NCI-H146 treated with DMSO at 0.1 percent for 48 hours (cell line): ENCODE measurements around the gene ARHGAP1.

Experiments used
- DNase-seq: peaks from one replicate; lab custom pipeline; 2025; ENCODE audit not compliant: unreplicated experiment; lab: John Stamatoyannopoulos, UW

Gene ARHGAP1

DNA sequence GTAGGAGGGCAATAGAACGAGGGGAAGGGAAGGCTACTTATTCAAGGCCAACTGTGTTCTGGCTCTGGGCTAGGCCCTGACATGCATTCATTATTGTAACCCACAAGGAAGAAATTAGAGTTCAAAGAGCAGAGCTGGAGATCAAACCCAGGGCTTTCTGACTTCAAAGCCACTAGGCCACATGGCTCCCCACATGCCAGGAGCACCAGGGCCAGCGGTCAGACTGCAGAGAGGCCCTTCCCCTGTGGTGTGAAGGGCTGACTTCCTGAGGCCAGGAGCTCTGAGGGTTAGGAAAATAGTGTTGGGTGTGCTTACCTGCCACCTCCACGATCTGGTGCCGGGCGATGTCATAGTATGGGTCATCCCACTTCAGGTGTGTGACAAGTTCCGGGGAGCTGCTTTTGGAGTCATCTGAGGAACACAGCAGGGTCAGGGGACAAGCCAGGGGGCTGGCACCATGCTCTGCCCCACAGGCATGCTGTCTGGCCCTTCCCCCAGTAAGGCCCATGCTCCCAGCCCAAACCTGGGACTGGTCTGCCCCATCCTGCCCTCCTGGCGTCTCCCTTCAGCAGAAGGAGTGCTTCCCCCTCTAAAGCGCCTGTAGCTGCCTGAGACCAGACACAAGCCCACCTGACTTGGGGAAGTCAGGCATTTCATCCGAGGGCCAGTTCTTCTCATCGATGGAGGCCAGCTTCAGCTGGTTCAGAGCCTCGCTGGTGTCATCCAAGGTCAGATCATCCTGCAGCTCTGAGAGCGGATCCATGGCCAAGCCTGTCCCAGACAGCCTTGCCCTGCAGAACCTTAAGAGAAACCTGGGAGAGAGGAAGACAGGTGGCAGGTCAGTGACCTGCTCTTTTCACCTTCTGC, 4.8 kb downstream of the ARHGAP1 start:
- DNase-seq = no peak

DNA sequence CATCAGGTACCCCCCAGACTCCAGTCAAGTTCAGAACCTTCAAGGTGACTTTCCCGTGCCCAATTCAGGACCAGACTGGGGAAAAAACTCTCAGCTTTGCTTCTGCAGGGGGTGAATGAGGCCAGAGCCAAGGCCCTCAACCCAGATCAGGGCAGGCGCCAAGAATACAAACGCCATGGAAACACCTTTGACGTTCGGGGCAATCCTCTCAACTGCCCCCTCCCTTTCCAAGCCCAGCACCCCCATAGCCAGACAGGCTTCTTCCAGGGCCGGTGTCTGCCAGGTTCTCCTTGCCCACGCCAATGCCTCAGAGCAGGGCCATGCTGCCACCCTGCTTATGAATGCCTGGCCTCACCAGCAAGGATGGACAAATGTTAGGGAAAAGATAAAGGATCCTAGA, 5.8 kb downstream of the ARHGAP1 start:
- no peak for DNase-seq

DNA sequence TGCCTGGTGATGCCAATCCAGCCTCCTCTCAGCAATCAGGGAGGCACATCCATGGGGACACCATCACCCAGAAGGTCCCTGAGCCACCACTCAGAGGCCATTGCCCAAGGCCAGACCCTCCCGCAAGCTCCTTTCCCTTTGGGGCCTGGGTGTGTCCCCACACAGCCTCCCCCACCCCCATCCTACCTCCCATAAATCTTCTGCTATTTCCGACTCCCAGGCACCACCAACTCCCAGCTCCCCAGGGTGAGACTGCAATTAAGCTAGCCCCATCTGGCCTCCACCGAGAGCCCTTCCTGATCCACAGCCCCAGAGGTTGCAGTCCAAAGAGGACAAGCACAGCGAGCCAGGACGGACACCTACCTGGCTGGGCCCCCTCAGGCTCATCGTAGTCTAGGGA, 6.3 kb downstream of the ARHGAP1 start:
- DNase-seq = no peak

DNA sequence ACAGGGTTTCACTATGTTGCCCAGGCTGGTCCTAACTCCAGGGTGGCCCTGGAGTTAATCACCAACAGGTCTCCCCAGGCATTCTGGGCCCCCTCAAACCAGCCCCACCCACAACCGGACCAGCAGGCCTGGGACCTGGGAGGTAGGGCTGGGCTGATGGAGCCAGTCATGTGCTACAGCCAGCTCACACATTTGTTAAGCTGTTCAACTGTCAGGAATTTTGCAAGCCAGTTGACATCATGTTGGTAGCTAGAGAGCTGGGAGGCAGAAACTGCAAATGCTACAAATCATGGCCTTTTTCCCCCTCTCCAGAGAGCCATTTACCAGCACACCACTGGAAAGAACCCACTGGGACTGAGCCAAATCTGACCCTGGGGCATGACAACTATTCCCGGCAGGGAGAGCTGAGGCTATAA, 6.8 kb downstream of the ARHGAP1 start:
- no peak for DNase-seq

DNA sequence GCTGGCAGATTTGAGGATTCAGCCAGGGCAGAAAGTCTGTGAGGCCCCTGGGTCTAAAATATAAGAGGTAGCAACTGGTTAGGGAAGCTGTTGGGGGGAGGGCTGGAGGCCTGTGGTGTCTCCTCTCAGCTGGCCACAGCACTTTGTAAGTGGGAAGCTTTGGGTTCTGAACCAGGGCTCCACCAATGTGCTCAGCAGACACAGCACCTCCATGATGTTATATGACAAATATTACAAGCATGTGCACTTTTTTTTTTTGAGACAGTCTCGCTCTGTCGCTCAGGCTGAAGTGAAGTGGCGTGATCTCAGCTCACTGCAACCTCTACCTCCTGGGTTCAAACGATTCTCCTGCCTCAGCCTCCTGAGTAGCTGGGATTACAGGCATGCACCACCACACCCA, 8.0 kb downstream of the ARHGAP1 start:
- DNase-seq = no peak

DNA sequence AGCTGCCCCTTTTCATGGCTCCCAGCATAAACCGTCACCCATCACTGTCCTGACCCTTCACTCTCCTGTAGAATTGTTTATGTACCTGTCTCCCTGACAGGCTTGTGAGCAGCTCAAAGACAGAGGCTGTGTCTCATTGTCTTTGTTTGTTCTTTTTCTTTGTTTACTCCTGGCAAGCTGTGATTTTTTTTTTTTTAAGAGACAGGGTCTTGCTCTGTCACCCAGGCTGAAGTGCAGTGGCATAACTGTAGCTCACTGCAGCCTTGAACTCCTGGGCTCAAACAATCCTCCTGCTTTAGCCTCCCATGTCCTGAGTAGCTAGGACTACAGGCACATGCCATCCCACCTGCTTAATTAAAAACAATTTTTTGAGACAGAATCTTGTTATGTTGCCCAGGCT, 9.7 kb downstream of the ARHGAP1 start:
- no peak for DNase-seq

DNA sequence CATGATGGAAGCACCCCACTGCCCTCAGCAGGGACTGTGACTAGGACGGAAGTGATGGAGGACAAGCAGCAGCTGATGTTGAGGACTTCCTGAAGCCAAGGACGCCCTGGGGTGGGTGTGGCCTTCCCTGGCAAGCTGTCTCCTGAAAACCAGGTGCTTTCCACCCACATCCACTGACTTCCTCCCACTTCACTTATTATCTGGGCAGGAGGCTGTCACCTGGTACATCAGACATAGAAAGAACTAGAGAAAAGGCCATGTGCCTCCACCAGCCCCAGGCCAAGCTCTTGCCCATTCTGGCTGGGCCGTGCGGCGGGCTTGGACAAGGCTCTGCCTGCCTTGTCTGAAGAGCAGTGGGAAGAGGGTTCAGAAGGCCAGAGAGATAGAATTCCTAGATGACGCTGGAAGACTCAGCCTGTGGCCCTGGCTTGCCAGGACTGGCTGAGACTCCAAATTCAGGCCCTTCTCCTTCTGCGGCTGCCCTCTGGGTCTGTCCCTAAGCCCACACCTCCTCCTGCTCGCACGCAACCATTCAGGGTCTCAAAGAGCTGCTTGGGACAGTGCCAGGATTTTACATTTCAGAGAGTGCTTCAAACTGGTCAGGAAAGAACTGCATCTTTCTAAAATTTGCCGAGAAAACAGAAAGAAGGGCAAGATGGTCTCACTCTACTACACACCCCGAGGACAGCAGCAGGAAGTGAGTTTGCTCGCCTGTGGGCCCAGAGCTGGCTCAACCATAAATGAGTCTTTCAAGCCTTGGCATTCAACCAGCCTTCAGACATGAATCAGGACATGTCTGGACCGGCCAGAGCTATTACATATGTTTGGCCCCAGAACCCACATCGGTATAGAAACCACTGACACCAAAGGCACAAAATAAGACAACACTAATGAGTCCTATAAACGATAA, 13.3 kb downstream of the ARHGAP1 start:
- DNase-seq = no peak

DNA sequence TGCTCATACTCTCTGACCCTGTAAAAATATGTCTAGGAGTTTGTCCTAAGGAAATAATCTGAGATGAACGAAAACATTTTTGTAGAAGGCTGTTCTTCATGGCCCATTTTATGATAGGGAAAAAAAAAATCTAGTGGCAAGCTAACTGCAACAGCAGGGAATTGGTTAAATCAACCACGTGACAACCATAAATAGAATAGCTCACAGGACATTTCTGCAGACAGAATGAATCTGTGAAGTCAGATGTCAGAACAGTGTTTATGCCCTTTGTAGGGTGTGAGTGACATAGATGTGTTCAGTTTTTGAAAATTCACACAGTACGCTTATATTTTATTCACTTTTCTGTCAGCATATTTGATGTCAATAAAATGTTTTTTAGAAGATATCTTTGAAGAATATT, 16.1 kb downstream of the ARHGAP1 start:
- no peak for DNase-seq

DNA sequence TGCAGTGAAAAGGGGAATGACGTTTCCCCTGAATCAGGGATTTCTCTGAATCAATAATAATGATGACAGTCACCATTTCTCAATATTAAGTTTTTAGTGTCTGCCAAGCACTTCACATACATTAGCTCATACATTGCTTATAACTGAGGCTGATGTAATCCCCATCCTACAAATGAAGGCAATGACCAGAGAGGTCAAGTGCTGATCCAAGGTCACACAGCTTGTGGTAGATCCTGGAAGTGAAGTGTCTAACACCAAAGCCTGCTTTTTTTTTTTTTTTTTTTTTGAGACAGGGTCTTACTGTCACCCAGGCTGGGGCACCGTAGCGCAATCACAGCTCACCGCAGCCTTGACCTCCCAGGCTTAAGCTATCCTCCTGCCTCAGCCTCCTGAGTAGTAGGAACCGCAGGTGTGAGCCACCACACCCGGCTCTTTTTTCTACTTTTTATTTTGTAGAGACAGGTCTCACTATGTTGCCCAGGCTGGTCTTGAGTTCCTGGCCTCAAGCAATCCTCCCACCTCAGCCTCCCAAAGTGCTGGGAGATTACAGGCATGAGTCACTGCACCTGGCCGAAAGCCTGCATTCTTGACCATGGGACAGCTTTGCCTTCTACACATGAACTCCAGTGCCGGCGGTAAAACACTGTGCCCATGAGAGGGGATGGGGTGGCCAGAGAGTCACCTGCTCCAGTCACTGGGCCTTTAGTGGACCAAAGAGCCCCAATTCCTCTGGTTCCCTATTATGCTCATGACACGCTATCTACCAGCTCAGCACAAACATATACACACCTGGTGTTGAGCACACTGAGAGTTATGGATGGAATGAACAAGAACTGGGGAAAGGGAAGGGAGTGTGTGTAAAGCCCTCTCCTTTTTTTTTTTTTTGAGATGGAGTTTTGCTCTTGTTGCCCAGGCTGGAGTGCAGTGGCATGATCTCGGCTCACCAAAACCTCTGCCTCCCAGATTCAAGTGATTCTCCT, 17.4 kb downstream of the ARHGAP1 start:
- no peak for DNase-seq

DNA sequence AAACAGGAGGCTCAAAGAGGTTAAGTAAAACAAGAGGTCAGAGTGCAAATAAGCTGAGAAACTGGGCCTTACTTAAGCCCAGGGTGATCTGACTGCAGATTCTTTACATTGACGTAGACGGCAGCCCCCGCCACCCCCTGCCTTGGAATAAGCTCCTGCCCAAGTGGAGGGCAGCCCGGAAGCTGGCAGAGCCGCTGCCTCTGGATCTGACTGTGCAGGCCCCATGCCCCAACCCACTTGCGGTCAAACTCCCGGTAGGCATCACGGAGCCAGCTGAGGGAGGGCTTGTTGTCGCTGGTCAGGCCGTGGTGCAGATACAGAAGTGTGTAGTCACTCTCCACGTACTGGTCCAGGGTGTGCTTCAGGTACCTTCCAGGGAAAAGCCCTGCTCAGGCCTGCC, 18.6 kb downstream of the ARHGAP1 start:
- no peak for DNase-seq

DNA sequence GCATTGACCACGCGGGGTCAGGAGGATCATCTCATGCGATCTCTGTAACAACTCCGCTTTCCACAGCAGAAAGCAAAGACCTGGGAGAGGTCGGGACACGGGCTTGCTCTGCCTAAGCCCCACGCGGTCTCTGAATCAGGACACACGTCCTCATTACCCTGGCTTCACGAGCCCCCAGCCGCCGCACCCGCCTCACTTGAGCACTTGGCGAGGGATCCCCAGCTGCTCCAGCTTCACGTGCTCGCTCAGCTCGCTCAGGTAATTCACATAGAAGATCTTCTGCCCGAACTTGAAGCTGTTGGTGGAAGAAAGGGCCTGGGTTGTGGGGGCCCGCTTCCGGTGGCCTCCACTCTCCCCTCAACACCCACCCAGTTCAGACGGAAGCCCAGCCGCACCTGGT, 19.6 kb downstream of the ARHGAP1 start:
- DNase-seq = no peak

DNA sequence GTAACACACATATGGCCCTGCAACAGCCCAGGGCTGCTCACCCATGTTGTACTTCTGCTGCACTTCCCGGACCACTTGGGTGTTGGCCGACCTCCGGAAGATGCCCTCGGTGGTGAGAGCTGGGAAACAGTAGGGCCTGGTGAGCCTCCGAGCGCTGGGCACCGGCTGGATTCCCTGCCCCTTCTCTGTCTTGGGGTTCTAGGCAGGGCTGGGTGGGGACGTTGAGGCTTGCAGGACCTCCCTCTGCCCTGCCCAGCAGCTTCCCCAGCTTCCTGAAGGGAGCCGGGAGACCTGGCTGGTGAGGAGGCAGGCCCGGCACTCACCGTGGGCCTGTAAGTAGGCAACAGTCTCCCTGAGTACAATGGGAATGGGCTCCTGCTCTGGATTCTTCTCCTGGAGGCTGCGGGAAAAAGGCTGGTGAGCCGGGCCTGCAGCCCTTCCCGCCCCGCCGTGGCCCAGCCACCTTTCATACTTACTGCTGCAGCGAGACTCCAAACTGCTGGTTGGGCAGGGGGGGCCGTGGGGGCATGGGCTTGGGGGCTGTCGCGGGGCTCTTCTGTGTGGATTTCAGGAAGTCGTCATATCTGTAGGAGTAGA, 20.2 kb downstream of the ARHGAP1 start:
- DNase-seq = no peak

DNA sequence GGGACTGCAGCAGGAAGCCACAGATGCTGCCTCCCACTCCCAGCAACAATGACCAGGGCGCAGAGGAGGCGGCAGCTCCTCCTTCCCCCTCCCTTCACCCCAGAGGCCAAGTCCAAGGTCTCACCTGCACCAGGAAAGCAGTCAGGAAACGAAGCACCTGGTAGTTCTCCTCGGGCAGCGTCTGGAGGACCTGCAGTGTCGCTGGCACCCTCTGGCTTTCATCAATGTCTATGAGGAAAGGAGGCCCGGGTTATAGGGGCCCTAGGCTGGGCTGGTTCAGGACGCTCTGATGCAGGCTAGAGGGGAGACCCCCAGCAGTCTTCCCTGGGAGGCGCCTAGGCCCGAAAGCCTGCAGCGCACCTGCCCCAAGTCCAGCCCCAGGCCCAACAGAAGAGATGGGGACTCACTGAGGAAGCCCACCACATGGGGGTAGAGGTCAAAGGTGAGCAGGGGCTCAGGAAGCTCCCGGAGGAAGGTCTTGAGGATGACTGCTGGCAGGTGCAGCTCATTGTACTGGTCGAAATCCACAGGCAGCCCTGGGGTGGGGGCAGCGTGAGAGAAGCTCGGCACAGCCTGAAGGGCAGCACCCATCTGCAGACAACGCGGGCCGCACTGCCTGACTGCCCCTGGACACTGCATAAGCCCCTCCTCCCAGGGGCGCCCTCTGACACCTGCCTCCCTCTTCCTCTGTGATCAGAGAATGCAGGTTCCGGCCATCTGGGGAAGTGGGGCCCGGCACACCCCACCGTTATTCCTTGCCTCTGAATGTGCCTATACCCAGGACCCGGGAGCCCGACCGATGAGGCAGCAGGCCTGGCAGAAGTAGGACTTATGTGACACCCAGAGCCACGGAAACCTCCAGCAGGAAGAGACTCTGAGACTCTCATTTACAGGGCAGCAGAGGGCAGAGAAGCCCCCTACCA, 20.9 kb downstream of the ARHGAP1 start:
- DNase-seq = no peak

DNA sequence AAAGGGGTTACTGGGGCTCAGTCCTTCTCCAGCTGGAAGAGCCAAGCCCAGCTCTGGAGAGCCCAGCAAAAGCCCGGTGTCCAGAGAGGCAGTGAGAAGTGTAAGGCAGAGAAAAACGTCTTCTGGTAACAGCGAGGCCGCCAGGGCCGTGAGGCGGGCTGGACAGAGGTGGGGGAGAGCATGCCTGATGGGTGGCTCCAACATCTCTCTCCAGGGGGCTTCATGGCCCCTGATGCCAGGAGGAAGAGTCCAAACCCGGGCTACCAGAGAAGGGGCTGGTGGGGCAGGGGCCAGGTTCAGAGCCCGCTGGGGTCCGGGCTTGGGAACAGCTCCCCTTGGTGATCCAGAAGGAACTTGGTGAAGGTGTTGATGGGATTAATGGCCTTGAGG, 21.7 kb downstream of the ARHGAP1 start:
- no peak for DNase-seq

DNA sequence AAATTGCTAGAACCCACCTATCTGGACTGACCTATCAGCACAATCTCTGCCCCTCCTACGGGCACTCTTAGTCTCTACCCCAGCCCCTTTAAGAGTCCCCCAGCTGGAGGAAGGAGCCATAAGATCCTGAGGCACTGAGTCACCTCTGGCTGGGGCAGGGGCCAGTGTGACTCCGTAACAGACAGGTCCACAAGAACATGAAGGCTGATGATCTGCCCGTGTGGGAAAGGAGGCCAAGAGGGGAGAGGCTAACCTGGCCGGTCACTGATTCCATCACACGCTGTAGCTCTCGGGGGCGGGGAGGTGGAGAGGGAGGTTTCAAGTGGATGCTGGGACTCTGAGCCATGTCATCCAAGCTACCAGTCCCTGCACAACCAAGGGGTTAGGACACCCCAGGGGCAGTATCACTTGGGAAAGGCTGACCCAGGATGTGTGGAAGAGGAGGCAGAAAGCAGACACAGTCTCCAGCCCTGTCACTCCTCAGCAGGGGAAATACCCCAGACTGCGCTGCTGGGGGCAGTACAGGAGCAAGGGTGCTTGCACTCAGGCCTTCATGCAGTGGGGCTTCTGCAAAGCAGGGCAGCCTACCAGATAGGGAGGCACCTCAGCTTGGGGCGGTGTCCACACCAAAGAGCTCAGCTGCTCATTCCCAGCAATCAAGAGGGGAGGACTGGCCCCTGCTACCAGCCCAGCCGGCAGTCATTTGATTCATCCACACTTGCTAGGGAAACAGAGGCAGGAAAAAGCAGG, 22.3 kb downstream of the ARHGAP1 start:
- no peak for DNase-seq

DNA sequence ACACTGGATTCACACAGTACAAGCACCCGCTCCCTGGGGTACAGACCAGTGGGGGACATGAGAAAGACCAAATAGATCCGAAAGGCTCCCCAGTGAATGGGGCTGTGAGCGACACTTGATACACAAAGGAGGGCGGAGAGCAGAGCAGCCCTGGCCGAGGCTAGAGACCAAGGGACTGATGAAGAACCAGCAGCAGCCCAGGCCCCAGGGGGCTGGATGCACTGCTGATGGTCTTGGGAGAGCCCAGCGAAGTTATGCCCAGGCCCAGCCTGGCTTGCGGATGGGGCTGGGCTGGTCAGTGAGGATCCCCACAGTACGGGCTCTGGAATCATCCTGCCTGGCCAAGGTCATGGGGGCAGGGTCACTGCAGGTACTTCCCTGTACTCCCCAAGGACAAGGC, 23.2 kb downstream of the ARHGAP1 start:
- no peak for DNase-seq

DNA sequence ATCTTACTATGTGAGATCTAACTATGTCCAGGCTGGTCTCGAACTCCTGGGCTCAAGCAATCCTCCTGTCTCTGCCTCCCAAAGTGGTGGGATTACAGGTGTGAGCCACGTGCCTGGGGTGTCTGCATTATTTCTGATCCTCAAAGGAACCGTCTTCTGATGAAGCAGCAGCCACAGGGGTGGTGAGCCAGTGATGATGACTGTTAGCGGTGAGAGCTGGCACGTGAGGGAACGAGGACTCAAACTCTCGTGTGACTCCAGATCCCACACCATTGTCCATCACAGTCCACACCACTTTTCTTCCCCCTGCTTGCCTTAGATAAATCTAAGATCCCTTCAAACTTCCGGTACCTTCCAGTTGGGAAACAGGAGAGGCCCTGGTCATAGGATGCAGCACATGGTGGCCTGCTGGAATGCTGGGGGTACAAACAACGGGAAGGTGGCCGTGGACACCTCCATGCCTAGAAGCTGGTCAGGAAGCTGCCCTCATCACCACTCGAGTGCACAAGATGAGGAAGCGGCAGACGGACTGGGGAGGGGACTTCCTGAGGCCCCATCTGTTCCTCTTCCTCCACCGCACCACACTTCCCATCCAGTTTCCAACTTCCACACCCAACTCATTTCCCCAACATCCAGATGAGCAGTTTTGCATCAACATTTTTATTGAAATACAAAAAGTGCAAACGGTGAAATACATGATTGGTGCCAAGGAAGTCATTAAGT, 23.8 kb downstream of the ARHGAP1 start:
- no peak for DNase-seq

DNA sequence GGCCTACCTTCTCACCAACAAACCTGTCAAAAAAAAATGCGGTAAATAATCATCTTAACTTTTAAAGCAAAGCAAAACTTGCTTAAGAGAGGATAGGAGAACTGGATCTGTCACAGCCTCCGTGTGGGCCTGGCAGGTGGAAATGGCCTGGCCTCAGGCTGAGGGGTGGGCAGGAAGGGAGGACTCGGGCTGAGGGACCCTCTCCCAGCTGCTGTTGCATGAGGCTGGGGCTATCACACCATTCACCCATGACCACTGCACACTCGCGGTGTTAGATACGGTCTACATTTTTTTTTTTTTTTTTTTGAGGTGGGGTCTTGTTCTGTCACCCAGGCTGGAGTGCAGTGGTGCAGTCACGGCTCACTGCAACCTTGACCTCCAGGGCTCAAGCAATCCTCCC, 24.5 kb downstream of the ARHGAP1 start:
- no peak for DNase-seq
